Glomerular visceral epithelial cell (primary cell): ENCODE results near the gene THRB.

Experiments used
- DNase-seq: peaks from one replicate; pipeline ENCODE4 v3.0.0-alpha.2; 2016; ENCODE audit errors: extremely low spot score

Gene THRB

DNA sequence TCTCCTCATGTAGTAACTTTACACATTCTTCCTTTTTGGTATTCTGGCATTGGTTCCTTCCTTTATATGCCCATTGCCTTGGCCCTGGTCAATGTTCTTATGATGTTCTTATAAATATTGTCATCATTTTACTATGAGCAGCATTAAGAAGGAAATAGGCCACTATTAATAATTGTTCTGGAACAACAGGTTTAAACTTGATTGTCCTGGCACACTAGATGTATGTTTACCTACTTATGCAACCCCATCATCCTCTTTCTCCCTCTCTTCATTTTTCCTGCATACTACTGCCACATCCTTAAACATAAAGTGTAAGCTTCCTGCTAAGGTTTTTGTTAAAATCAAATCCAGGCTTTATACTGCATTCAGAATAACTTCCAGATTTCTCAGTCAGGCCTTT is 114.7 kb downstream of the THRB start:
- DNase-seq, result no peak

- DNase-seq, result no peak
These were observed 116.3 kb downstream of the THRB start for GRCh38 chr3:24378313-24378712.

- DNase-seq, result no peak
These were observed 117.2 kb downstream of the THRB start for GRCh38 chr3:24377218-24377993.

GRCh38 chr3:24375947-24376384 is 118.7 kb downstream of the THRB start:
- no peak for DNase-seq

GRCh38 chr3:24374801-24375200 is 119.8 kb downstream of the THRB start:
- DNase-seq, result no peak

DNA sequence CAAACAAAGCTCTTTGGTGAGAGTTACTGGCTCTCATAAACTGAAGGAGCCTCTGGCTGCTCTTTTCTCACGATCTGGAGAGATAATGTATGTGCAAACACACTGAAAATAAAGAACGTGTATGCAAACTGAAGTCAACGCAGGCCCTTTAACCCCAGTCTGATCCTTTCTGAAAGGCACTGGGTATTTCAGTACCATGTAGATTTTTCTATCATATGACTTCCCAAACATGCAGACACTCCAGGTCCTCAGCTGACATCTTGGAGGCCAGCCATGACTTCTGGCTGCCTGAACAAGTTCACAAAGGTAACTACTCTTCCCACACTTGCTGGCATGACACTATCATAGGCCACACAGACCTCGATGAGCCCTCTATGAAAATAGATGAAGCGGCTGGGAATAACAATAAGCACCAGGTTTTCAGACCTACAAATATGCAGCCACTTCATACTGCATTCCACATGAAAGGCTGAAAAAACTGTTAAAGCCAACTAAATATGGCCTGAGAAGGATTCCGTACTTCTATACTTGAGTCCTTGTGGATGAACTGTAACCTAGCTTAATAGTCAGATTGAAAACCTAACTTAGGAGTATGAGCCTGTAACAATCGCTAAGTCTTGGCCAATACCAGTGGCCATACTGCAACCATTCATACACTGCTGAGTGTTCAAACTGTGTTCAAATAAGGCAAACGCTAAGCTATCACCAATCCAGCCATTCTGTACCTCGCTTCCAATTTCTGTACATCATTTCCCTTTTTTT is 121.3 kb downstream of the THRB start:
- no peak for DNase-seq

GRCh38 chr3:24372559-24373197 is 122.0 kb downstream of the THRB start:
- DNase-seq, result no peak

- no peak for DNase-seq
These were observed 124.1 kb downstream of the THRB start for GRCh38 chr3:24370352-24371090.

DNA sequence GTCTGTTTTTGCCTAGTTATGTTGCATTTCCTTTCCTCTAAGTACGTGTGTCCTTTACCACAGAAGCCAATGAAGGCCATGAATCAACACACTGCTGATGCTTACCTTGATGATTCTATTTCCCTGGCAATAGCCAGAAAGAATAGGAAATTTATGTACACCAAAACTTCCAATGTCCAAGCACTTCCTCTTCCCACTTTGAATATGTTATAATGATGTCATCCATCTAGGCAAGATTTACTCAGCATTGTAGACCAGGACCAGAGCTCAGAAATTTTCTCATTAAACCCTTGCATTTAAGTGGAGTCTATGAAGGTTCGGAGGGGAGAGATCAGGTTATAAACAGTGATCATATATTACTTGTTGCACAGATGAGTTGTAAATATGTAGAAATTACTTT is 126.0 kb downstream of the THRB start:
- no peak for DNase-seq

- DNase-seq, result no peak
These were observed 126.9 kb downstream of the THRB start for GRCh38 chr3:24367664-24368264.

GRCh38 chr3:24367216-24367615 is 127.4 kb downstream of the THRB start:
- no peak for DNase-seq

GRCh38 chr3:24365168-24365567 is 129.5 kb downstream of the THRB start:
- peak; percentile 74 for DNase-seq

DNA sequence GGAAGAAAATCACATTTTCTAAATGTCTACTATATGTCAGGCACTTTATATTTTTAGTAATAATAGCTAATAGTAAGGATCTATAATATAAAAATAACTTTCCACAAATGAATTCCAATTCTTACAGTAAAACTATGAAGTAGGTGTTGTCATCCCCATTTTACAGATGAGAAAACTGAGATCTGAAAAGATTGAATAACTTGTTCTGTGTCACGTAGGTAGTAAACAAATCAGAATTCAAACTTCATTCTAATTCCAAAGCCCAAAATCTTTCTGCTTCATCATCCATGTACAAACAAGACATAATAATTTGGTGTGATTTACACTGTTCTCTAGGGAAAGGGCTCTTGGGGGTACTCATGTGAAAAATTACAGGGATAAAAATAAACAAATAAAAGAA is 130.3 kb downstream of the THRB start:
- DNase-seq, result no peak

DNA sequence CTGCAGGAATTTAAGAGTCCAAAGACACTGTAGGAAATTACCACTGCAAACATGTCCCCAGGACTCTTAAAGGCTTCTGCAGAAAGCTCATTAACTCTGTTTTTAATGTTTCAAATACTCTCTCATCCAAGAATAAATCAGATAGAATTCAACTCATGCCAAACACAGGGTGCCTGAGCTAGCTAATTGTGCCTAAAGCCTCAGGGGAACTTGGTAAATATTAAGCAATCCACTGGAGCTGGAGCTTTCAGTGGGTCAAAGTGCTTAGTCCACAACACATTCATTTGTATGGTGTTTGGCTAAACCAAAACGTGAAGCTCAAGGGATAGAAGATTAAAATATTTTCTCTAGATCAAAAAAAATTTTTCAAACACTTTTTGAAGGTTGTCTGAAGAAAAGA is 131.4 kb downstream of the THRB start:
- no peak for DNase-seq

- no peak for DNase-seq
These were observed 133.0 kb downstream of the THRB start for GRCh38 chr3:24361623-24362022.

- DNase-seq, result no peak
These were observed 133.7 kb downstream of the THRB start for GRCh38 chr3:24360957-24361356.

DNA sequence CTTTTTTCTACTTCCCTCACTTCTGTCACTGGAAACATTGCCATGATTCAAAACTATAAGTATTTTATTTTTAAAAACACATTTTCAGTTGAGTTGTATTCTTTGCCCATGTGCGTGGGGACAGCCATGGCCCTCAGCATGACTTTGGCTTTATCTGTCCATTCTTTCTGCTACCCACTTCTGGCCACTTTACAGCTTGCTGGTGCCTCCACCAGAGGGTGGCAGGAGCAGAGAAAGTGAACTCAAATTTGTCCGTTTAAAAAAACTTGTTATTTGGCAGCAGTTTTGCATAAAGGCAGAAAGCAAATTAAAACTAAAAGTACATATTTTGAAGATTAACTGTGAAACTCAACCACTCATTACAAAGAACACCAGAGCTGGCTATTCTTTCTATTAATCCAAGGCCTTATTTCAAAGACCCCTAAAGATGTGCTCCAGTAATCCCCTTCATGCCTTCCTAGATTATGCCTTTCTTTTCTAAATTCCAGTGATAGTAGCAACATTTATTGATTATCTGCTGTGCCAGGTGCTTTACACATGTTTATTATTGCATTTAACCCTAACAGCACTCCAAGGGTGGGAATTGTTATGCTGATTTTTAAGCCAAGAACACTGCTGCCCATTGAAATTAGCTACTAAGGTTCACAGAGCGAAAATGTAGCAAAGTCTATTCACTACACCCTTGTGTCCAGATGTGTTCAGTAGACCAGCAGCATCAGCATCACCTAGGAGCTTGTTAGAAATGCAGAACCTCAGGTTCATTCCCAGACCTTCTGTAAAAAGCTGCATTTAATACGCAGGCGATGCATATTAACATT is 134.8 kb downstream of the THRB start:
- DNase-seq, result no peak

DNA sequence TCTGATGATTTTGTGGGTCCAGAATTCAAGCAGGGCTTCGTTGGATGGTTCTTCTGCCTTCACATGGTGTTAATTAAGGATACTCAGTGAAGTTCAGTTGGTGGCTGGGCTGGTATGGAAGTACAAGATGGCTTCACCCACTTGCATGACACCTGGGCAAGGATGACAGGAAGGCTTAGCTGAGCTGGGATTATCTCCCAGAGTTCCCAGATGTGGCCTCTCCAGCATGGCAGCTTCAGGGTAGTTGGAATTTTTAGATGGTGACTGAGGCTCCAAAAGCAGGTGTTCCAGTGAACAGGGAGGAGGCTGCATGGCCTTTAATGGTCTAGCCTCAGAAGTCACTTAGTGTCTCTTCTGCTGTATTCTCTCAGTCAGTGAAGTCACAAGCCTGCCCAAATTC is 135.5 kb downstream of the THRB start:
- no peak for DNase-seq

DNA sequence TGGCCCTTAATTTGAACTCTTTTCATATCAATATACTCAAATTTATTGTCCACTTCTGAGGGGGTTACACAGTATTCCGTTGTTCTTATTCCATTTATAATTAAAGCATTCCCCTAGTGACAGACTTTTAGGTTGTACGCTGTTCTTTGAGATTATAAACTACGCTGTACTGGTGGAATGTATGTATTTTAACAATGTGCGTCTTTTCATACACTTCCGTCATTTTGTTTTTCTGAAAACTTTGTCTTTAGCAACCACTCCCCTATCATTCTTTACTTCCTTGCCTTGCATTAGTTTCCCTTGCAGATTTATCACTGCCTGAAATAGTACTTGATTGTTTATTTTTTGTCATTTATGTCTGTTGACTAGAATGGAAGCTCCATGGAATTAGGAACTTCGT is 137.0 kb downstream of the THRB start:
- DNase-seq, result no peak

DNA sequence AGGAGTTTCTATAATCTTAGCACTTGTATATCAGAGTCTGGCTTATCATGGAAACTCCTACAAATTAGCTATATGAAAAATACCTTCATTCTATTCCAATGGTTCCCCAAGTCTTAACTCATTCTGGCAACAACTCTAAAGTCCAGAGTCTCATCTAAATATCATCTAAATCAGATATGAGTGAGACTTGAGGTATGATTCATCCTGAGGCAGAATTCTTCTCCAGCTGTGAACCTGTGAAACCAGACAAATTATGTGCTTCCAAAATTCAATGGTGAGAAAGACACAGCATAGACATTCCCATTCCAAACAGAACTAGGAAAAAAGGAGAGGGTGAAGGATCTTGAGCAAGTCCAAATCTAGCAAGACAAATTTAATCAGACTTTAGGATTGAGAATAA is 138.8 kb downstream of the THRB start:
- DNase-seq, result no peak

- DNase-seq, result no peak
These were observed 140.4 kb downstream of the THRB start for GRCh38 chr3:24354230-24354629.
